Activated naive CD4-positive, alpha-beta T cell treated with anti-CD3 and anti-CD28 coated beads for 36 hours (primary cell): ENCODE results near the gene BRSK2. TPM values are rescaled to one million over a fixed set of nuclear protein-coding genes. Genes with fewer than 3 reads are reported as not detected.

Experiments
- CTCF ChIA-PET: fragments of 350-600 bp; sonication (Branson Sonifier 250); formaldehyde crosslinking; loops from one replicate; lab custom pipeline; 2021; ENCODE audit warnings: antibody characterized with exemption; lab: Charles Lee
- DNase-seq: peaks from one replicate; pipeline ENCODE4 v3.0.0-alpha.2; 2020
- H3K27ac Mint-ChIP-seq: one replicate; pipeline ENCODE4 v1.8.0; 2021; ENCODE audit warnings: mild to moderate bottlenecking, mixed read lengths
- H3K27me3 Mint-ChIP-seq: one replicate; pipeline ENCODE4 v1.8.0; 2021; ENCODE audit warnings: low read depth, mixed read lengths
- H3K36me3 Mint-ChIP-seq: one replicate; pipeline ENCODE4 v1.8.0; 2021; ENCODE audit warnings: low read depth, mixed read lengths
- H3K4me1 Mint-ChIP-seq: one replicate; pipeline ENCODE4 v1.8.0; 2021; ENCODE audit warnings: low read depth, mixed read lengths
- H3K4me3 Mint-ChIP-seq: one replicate; pipeline ENCODE4 v1.8.0; 2021; ENCODE audit warnings: mild to moderate bottlenecking, moderate library complexity, mixed read lengths
- H3K9me3 Mint-ChIP-seq: one replicate; pipeline ENCODE4 v1.8.0; 2021; ENCODE audit warnings: mixed read lengths
- intact Hi-C: fragments of 100-400 bp; cut with micrococcal nuclease; formaldehyde crosslinking; loops from one replicate; pipeline ENCODE4 v1.15.1; 2023
- total RNA-seq, 2 experiments: library from RNA; stranded (reverse); gene quantifications; one replicate each; pipeline ENCODE4 v1.2.3, GENCODE V29; 2021

The BRSK2 gene
- total RNA-seq, 2 experiments from 2014 or later: 0.17 to 0.44 TPM

- Mint-ChIP-seq H3K4me3 (no peak overlapping the region), H3K9me3 (no peaks in the 10 kb centered on the region), H3K27ac (no peak overlapping the region), H3K27me3 (no peaks in the 10 kb centered on the region), H3K36me3 (peaks cover 14% of the 10 kb centered on the region), H3K4me1 (peaks cover 41% of the 10 kb centered on the region)
- intact Hi-C loops: no loop called here
- no peak for DNase-seq
- CTCF ChIA-PET: interaction anchor here (1.6 kb wide), 1 partner anchor 16 kb away, joined by 3 read pairs; no protein-coding TSS in a partner anchor
These were observed 109.6 kb downstream of the BRSK2 start for GRCh38 chr11:1499261-1499890.

- intact Hi-C loops: no loop called here
- no peaks in the 10 kb centered on the region for H3K9me3 Mint-ChIP-seq
- CTCF ChIA-PET: interaction anchor here (1.6 kb wide), 1 partner anchor 16 kb away, joined by 3 read pairs; no protein-coding TSS in a partner anchor
- DNase-seq: no peak
- H3K27me3 Mint-ChIP-seq: no peaks in the 10 kb centered on the region
- H3K4me3 Mint-ChIP-seq: no peak overlapping the region
- no peak overlapping the region for H3K27ac Mint-ChIP-seq
- peaks cover 37% of the 10 kb centered on the region for H3K4me1 Mint-ChIP-seq
- peaks cover 14% of the 10 kb centered on the region for H3K36me3 Mint-ChIP-seq
These were observed 110.2 kb downstream of the BRSK2 start for GRCh38 chr11:1499899-1500298.

GRCh38 chr11:1500466-1501420 lies 111.0 kb downstream of the BRSK2 start:
- CTCF ChIA-PET: interaction anchor here (1.6 kb wide), 1 partner anchor 15 kb away, joined by 3 read pairs; no protein-coding TSS in a partner anchor
- Mint-ChIP-seq H3K36me3 (peaks cover 14% of the 10 kb centered on the region), H3K4me1 (peaks cover 35% of the 10 kb centered on the region), H3K27ac (no peak overlapping the region), H3K27me3 (no peaks in the 10 kb centered on the region), H3K9me3 (no peaks in the 10 kb centered on the region), H3K4me3 (no peak overlapping the region)
- DNase-seq: no peak
- intact Hi-C loops: no loop called here

GRCh38 chr11:1501421-1502167 lies 111.9 kb downstream of the BRSK2 start:
- Mint-ChIP-seq H3K36me3 (peaks cover 10% of the 10 kb centered on the region), H3K27me3 (no peaks in the 10 kb centered on the region), H3K4me1 (peaks cover 27% of the 10 kb centered on the region), H3K27ac (no peak overlapping the region), H3K9me3 (no peaks in the 10 kb centered on the region), H3K4me3 (no peak overlapping the region)
- intact Hi-C loops: no loop called here
- CTCF ChIA-PET: no interaction called here
- no peak for DNase-seq

- Mint-ChIP-seq H3K36me3 (peaks cover 9% of the 10 kb centered on the region), H3K27ac (no peak overlapping the region), H3K4me3 (no peak overlapping the region), H3K27me3 (no peaks in the 10 kb centered on the region), H3K4me1 (peaks cover 19% of the 10 kb centered on the region), H3K9me3 (no peaks in the 10 kb centered on the region)
- no peak for DNase-seq
- intact Hi-C loops: no loop called here
- CTCF ChIA-PET: no interaction called here
These were observed 112.6 kb downstream of the BRSK2 start for GRCh38 chr11:1502168-1502953.

GRCh38 chr11:1502954-1503707 lies 113.4 kb downstream of the BRSK2 start:
- no peak for DNase-seq
- no peak overlapping the region for H3K27ac Mint-ChIP-seq
- intact Hi-C loops: no loop called here
- CTCF ChIA-PET: no interaction called here
- H3K27me3 Mint-ChIP-seq: no peaks in the 10 kb centered on the region
- no peak overlapping the region for H3K4me3 Mint-ChIP-seq
- peaks cover 7% of the 10 kb centered on the region for H3K36me3 Mint-ChIP-seq
- no peaks in the 10 kb centered on the region for H3K9me3 Mint-ChIP-seq
- H3K4me1 Mint-ChIP-seq: peaks cover 16% of the 10 kb centered on the region

GRCh38 chr11:1503708-1504104 lies 114.0 kb downstream of the BRSK2 start:
- Mint-ChIP-seq H3K4me1 (peaks cover 13% of the 10 kb centered on the region), H3K27me3 (no peaks in the 10 kb centered on the region), H3K4me3 (no peak overlapping the region), H3K36me3 (peaks cover 7% of the 10 kb centered on the region), H3K9me3 (no peaks in the 10 kb centered on the region), H3K27ac (no peak overlapping the region)
- DNase-seq: no peak
- CTCF ChIA-PET: interaction anchor here (0.8 kb wide), 1 partner anchor 21 kb away, joined by 3 read pairs; no protein-coding TSS in a partner anchor
- intact Hi-C loops: no loop called here

GRCh38 chr11:1504138-1504537 lies 114.4 kb downstream of the BRSK2 start:
- Mint-ChIP-seq H3K36me3 (peaks cover 4% of the 10 kb centered on the region), H3K4me3 (no peak overlapping the region), H3K27ac (no peak overlapping the region), H3K9me3 (no peaks in the 10 kb centered on the region), H3K4me1 (peaks cover 12% of the 10 kb centered on the region), H3K27me3 (no peaks in the 10 kb centered on the region)
- CTCF ChIA-PET: interaction anchor here (0.8 kb wide), 1 partner anchor 21 kb away, joined by 3 read pairs; no protein-coding TSS in a partner anchor
- no peak for DNase-seq
- intact Hi-C loops: no loop called here

GRCh38 chr11:1504581-1505290 lies 115.0 kb downstream of the BRSK2 start:
- Mint-ChIP-seq H3K36me3 (peaks cover 4% of the 10 kb centered on the region), H3K27me3 (no peaks in the 10 kb centered on the region), H3K9me3 (no peaks in the 10 kb centered on the region), H3K27ac (no peak overlapping the region), H3K4me1 (peaks cover 18% of the 10 kb centered on the region), H3K4me3 (no peak overlapping the region)
- CTCF ChIA-PET: no interaction called here
- intact Hi-C loops: no loop called here
- no peak for DNase-seq

GRCh38 chr11:1505480-1505879 lies 115.7 kb downstream of the BRSK2 start:
- H3K4me1 Mint-ChIP-seq: peaks cover 18% of the 10 kb centered on the region
- H3K27me3 Mint-ChIP-seq: no peaks in the 10 kb centered on the region
- CTCF ChIA-PET: no interaction called here
- no peaks in the 10 kb centered on the region for H3K9me3 Mint-ChIP-seq
- no peak overlapping the region for H3K4me3 Mint-ChIP-seq
- no peak overlapping the region for H3K27ac Mint-ChIP-seq
- no peak for DNase-seq
- H3K36me3 Mint-ChIP-seq: peaks cover 4% of the 10 kb centered on the region
- intact Hi-C loops: no loop called here

- Mint-ChIP-seq H3K9me3 (no peaks in the 10 kb centered on the region), H3K27me3 (no peaks in the 10 kb centered on the region), H3K4me3 (no peak overlapping the region), H3K36me3 (no peaks in the 10 kb centered on the region), H3K27ac (no peak overlapping the region), H3K4me1 (peaks cover 23% of the 10 kb centered on the region)
- DNase-seq: no peak
- CTCF ChIA-PET: no interaction called here
- intact Hi-C loops: no loop called here
These were observed 117.2 kb downstream of the BRSK2 start for GRCh38 chr11:1506981-1507380.
